GM12872 (cell line): ENCODE measurements around the gene GBF1.

Experiments
- CTCF ChIP-seq: IDR thresholded peaks from 3 replicates; pipeline ENCODE4 v1.5.1; 2011; ENCODE audit warnings: low read depth, mild to moderate bottlenecking, low read length, moderate library complexity; ENCODE audit not compliant: insufficient read depth

Gene GBF1

GRCh38 chr10:102219370-102219769 is 26.0 kb upstream of the GBF1 start:
- no peak for TF ChIP-seq CTCF

- TF ChIP-seq CTCF: no peak
Measured at GRCh38 chr10:102220612-102221011, 24.7 kb upstream of the GBF1 start.

- TF ChIP-seq CTCF: no peak
Measured at GRCh38 chr10:102222797-102223196, 22.5 kb upstream of the GBF1 start.

GRCh38 chr10:102225646-102226541 is 19.4 kb upstream of the GBF1 start, which contains the start of gene ELOVL3:
Gene ELOVL3, plus strand, starts transcription at chr10:102226299. Its CDS starts 250 bp downstream, at chr10:102226549.
- no peak for TF ChIP-seq CTCF

- no peak for TF ChIP-seq CTCF
Measured at GRCh38 chr10:102226542-102226870, 18.8 kb upstream of the GBF1 start.

GRCh38 chr10:102227050-102227449 is 18.3 kb upstream of the GBF1 start:
- no peak for TF ChIP-seq CTCF

GRCh38 chr10:102229810-102230263 is 15.5 kb upstream of the GBF1 start:
- peak; percentile 98 for TF ChIP-seq CTCF
